ENCODE results near the gene PADI6.
"Not testable (repeated sequence)": the region's sequence is repeated elsewhere in the genome, so short reads cannot be mapped to it uniquely, and the experiment has no call there.

PADI6 gene

GRCh38 chr1:17404820-17405219, 32.8 kb downstream of the PADI6 start:
- no peak for DNase-seq (ENCODE audit: low read depth)

GRCh38 chr1:17405898-17406759, 34.1 kb downstream of the PADI6 start:
- no peak for DNase-seq (ENCODE audit: low read depth)

GRCh38 chr1:17406760-17407475, 34.9 kb downstream of the PADI6 start:
- not testable (repeated sequence) for DNase-seq (ENCODE audit: low read depth)

- DNase-seq (ENCODE audit: low read depth) = not testable (repeated sequence)
These were observed 36.0 kb downstream of the PADI6 start for GRCh38 chr1:17407786-17408514.

- DNase-seq (ENCODE audit: low read depth) = no peak
These were observed 37.4 kb downstream of the PADI6 start for GRCh38 chr1:17409391-17409811.

GRCh38 chr1:17412093-17412870, 40.3 kb downstream of the PADI6 start:
- DNase-seq (ENCODE audit: low read depth) = no peak

- no peak for DNase-seq (ENCODE audit: low read depth)
These were observed 42.0 kb downstream of the PADI6 start for GRCh38 chr1:17414022-17414421.

GRCh38 chr1:17416389-17416788, 44.4 kb downstream of the PADI6 start:
- DNase-seq (ENCODE audit: low read depth) = no peak

- peak; percentile 49 for DNase-seq (ENCODE audit: low read depth)
These were observed 47.8 kb downstream of the PADI6 start for GRCh38 chr1:17419626-17420328.

GRCh38 chr1:17420391-17420918, 48.5 kb downstream of the PADI6 start:
- DNase-seq (ENCODE audit: low read depth) = no peak

- no peak for DNase-seq (ENCODE audit: low read depth)
These were observed 50.5 kb downstream of the PADI6 start for GRCh38 chr1:17422461-17422860.

GRCh38 chr1:17423781-17424245, 51.8 kb downstream of the PADI6 start:
- DNase-seq (ENCODE audit: low read depth) = no peak

- DNase-seq (ENCODE audit: low read depth) = no peak
These were observed 54.0 kb downstream of the PADI6 start for GRCh38 chr1:17425806-17426600.

- no peak for DNase-seq (ENCODE audit: low read depth)
These were observed 56.0 kb downstream of the PADI6 start for GRCh38 chr1:17427696-17428660.

GRCh38 chr1:17429183-17429582, 57.2 kb downstream of the PADI6 start:
- DNase-seq (ENCODE audit: low read depth) = no peak

GRCh38 chr1:17432412-17432811, 60.4 kb downstream of the PADI6 start:
- no peak for DNase-seq (ENCODE audit: low read depth)

- no peak for DNase-seq (ENCODE audit: low read depth)
These were observed 61.3 kb downstream of the PADI6 start for GRCh38 chr1:17433261-17433660.

GRCh38 chr1:17434016-17434415, 62.0 kb downstream of the PADI6 start:
- no peak for DNase-seq (ENCODE audit: low read depth)

GRCh38 chr1:17434601-17435000, 62.6 kb downstream of the PADI6 start:
- DNase-seq (ENCODE audit: low read depth) = no peak
